Omental fat pad (tissue), 4 donors: Measurements from ENCODE around the gene SUGP2. TPM values are rescaled to one million over a fixed set of nuclear protein-coding genes. Genes with fewer than 3 reads are reported as not detected.

ENCODE experiments used
- ATAC-seq: fragments of 150-250 bp; one replicate; pipeline ENCODE4 v1.9.1; 2016; ENCODE audit warnings: mild to moderate bottlenecking, moderate library complexity; ENCODE audit not compliant: low FRiP score
- DNase-seq: peaks from one replicate; pipeline ENCODE4 v3.0.0-alpha.2; 2019; ENCODE audit warnings: low spot score
- total RNA-seq, 4 donors: library from RNA; depleted of rRNA; stranded (reverse); fragments of >200 nt; gene quantifications; one replicate each; pipeline ENCODE4 v1.1.0, GENCODE V29; 2016
- TF ChIP-seq, protein P1 (sequence below), 3 donors: fragments of 450-650 bp; IDR thresholded peaks; one replicate each; pipeline ENCODE4 v1.5.1; 2016 to 2017; ENCODE audit warnings: antibody characterized with exemption in 3 of 3, mild to moderate bottlenecking in 3 of 3, moderate library complexity in 2 of 3

SUGP2 gene
- total RNA-seq, 4 donors from 2014 or later, result 30.3 to 54.5 (median 36.3) TPM

DNA sequence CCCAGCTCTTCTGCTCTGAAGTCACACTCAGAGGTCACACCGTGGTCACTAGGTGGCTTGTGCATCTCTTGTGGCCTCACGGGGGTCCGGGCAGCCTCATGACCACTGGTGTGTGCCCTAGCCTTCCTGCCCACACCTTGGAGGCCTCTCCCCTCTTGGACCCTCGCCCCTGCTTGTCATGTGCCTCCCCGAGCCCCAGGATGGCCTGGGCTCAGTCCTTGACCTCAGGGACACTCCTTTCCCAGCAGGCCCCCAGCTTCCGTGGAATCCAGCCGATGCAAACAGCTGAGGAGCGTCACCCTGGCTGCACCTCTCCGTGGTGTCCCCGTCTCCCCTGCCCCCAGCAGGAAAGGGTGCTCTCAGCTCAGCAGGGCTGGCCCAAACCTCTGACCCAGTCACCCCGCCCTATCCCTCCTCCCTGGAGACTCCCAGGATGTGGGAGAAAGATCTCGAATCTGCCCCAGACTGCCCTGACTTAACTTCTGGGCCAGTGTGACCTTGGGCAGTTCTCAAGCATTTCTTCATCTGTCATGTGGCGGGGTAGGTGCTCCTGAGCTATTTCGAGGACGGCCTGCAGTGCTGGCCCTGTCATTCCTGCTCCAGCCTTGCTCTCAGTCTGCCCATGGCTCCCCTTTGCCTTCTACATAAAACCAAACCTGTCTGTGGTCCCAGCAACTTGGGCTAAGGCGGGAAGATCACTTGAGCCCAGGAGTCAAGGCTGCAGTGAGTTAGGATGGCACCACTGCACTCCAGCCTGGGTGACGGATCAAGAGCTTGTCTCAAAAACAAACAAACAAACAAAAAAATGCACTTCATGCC lies 25.9 kb upstream of the SUGP2 start:
- TF ChIP-seq, protein P1, sequence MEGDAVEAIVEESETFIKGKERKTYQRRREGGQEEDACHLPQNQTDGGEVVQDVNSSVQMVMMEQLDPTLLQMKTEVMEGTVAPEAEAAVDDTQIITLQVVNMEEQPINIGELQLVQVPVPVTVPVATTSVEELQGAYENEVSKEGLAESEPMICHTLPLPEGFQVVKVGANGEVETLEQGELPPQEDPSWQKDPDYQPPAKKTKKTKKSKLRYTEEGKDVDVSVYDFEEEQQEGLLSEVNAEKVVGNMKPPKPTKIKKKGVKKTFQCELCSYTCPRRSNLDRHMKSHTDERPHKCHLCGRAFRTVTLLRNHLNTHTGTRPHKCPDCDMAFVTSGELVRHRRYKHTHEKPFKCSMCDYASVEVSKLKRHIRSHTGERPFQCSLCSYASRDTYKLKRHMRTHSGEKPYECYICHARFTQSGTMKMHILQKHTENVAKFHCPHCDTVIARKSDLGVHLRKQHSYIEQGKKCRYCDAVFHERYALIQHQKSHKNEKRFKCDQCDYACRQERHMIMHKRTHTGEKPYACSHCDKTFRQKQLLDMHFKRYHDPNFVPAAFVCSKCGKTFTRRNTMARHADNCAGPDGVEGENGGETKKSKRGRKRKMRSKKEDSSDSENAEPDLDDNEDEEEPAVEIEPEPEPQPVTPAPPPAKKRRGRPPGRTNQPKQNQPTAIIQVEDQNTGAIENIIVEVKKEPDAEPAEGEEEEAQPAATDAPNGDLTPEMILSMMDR (IDR thresholded peaks at IDR 0.05), result no peak
- ATAC-seq (no peak), DNase-seq (no peak)

DNA sequence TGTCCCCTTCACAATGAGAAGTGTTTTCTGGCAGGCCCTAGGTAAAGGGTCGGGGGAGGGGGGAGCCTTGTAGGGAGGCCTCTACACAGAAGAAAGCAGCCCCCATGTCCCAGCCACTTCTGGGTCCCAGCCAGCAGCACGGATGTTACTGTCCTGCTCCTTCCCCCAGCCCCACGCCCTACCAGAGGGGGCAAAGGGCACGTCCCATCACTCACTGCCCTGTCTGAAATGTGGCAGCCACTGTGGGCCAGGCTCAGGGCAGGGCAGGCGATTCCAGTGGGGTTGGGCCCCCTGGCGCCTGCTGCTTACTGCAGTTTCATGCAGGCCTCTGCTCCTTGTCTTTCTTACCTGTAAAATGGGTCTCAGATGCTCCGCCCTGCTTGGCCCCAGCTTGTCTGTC lies 24.4 kb upstream of the SUGP2 start:
- ATAC-seq, result no peak
- no peak for DNase-seq
- TF ChIP-seq, protein P1 (IDR thresholded peaks at IDR 0.05), result no peak

GRCh38 chr19:19057317-19057716 lies 24.0 kb upstream of the SUGP2 start:
- TF ChIP-seq, protein P1 (IDR thresholded peaks at IDR 0.05), result no peak
- DNase-seq, result no peak
- ATAC-seq, result no peak

GRCh38 chr19:19056636-19057275 lies 23.4 kb upstream of the SUGP2 start:
- ATAC-seq, result no peak
- no peak for DNase-seq
- TF ChIP-seq, protein P1 (IDR thresholded peaks at IDR 0.05), result no peak

DNA sequence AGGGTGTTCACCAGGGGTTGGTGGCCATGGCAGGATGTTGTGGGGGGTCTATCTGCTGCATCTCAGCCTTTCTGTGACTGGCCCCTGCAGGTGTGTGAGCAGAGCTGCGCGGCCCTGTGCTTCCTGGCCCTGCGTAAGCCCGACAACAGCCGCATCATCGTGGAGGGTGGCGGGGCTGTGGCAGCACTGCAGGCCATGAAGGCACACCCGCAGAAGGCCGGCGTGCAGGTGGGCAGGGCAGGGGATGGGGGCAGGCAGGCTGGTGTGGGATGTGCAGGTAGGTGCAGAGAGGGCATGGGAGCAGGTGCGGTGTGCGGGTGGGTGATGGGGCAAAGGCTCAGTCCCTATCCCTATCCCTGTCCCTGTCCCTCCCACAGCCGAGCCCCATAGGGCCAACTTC lies 22.4 kb upstream of the SUGP2 start:
- TF ChIP-seq, protein P1 (IDR thresholded peaks at IDR 0.05), result no peak
- no peak for DNase-seq
- no peak for ATAC-seq

- TF ChIP-seq, protein P1 (IDR thresholded peaks at IDR 0.05), result no peak
- ATAC-seq, result no peak
Measured at GRCh38 chr19:19054939-19055440, 21.7 kb upstream of the SUGP2 start.

More at GRCh38 chr19:19054939-19055440, 21.7 kb upstream of the SUGP2 start:
- no peak for DNase-seq
